ENCODE results near the gene ZNRF3. TPM values are rescaled to one million over a fixed set of nuclear protein-coding genes. Genes with fewer than 3 reads are reported as not detected.

The ZNRF3 gene
- total RNA-seq, 1 donor from 2014 or later: 5.8 TPM

DNA sequence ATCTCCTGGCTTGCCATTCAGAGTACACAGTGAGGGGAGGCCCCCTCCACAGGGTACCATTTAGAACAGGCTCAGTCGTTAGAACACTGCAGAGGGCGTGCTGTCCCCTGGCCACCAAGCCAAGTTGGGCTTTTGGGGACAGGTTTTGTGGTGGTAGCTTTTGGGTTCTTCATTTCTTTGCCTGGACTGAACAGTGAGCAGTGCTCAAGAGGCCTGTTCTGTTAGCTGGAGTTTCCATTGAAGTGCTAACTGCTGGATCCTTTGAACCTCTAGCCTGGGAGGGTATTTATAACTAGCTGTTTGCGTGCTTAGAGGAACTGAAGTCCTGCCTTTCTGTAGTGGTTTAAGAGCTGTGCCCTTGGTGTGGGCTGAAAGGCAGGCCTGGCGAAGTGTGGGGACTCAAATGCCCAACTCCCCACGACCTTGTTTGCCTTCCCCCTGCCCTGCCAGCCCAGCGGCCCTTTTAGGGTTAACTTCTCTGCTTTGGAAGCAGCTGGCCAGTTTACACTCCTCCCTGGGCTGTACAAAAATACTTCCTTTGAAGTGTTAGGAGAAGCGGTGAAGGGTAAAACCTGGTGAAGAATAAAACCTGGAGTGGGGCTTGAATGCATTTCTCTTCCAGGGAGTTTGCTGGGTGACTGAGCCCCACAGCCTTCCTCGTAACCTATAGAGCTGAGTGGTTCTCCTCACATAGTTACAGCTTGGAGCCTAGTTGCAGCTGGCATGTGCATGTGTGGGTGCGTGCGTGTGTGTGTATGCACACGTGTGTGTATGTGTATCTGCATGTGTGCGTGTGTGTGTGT lies 34.6 kb downstream of the ZNRF3 start:
- no peaks in the 10 kb centered on the region for H3K36me3 ChIP-seq (ENCODE audit: insufficient read depth, low read length)
- H2AFZ ChIP-seq (ENCODE audit: low read depth, low read length): no peak overlapping the region
- H3K9ac ChIP-seq (ENCODE audit: low read length): peak overlapping the region; percentile 24
- H3K9me3 Mint-ChIP-seq (ENCODE audit: unreplicated experiment): no peaks in the 10 kb centered on the region
- H3K4me3 ChIP-seq (ENCODE audit: insufficient read depth, low read depth, low read length): no peak overlapping the region
- FAIRE-seq: no peak
- no peak overlapping the region for H3K27ac ChIP-seq (ENCODE audit: low read depth, low read length)
- no peak for TF ChIP-seq CTCF (IDR thresholded peaks at IDR 0.05; ENCODE audit: insufficient read depth, low read depth, low read length)
- no peak for TF ChIP-seq EZH2 (IDR thresholded peaks at IDR 0.05; ENCODE audit: insufficient read depth, low read length)
- H3K4me1 ChIP-seq (ENCODE audit: insufficient read depth, low read length): peaks cover 7% of the 10 kb centered on the region
- DNase-seq (ENCODE audit: low read depth): peak; percentile 66
- H4K20me1 ChIP-seq (ENCODE audit: insufficient read depth, low read length): peaks cover 43% of the 10 kb centered on the region
- H3K36me3 Mint-ChIP-seq (ENCODE audit: low read depth, unreplicated experiment): peaks cover 1% of the 10 kb centered on the region
- no peaks in the 10 kb centered on the region for H3K27me3 Mint-ChIP-seq (ENCODE audit: low read depth, unreplicated experiment)
- peaks cover 28% of the 10 kb centered on the region for H3K79me2 ChIP-seq (ENCODE audit: insufficient read depth, low read length)
- H3K4me1 Mint-ChIP-seq (ENCODE audit: low read depth, unreplicated experiment): peaks cover 16% of the 10 kb centered on the region
- H3K27me3 ChIP-seq (ENCODE audit: insufficient read depth, low read length): no peaks in the 10 kb centered on the region
- H3K4me3 Mint-ChIP-seq (ENCODE audit: unreplicated experiment): no peak overlapping the region
- H3K9me3 ChIP-seq (ENCODE audit: insufficient read depth, low read depth, low read length): no peaks in the 10 kb centered on the region
- peak overlapping the region; percentile 48 for H3K4me2 ChIP-seq (ENCODE audit: low read length)
- H3K27ac Mint-ChIP-seq (ENCODE audit: unreplicated experiment): peak overlapping the region; percentile 34

DNA sequence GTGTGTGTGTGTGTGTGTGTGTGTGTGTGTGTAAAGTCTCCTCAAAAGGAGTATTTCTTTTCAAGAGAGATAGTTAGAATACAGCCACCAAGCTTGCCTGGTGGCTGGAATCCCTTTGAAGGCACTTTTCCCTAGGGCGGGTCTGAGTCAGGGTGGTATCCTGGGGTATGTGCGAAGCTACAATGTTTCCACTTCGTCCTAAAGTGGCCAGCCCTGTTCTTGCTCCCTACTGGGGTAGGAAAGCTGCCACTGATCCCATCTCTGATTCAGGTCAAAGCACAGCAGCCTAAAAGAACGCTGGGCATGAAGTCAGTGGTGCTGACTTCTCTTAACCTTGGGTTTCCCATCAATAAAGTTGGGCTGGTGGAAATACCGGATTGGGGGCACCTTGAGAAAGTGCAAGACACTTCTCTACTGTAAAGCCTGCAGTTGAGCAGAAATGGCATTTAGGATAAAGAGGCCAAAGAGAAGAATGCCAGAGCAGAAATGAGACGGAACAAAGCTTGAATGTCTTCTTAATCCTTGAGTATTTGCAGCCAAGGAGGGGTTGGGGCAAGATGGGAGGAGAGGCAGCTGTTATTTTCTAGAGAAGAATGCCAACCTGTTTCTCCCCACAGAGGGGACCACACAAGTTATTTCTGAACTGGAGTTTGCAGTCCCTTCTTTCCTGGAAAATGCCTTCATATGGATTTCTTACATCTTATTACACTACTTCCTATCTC lies 35.3 kb downstream of the ZNRF3 start:
- H3K36me3 Mint-ChIP-seq (ENCODE audit: low read depth, unreplicated experiment): peaks cover 1% of the 10 kb centered on the region
- no peaks in the 10 kb centered on the region for H3K27me3 Mint-ChIP-seq (ENCODE audit: low read depth, unreplicated experiment)
- no peak overlapping the region for H3K9ac ChIP-seq (ENCODE audit: low read length)
- no peaks in the 10 kb centered on the region for H3K9me3 ChIP-seq (ENCODE audit: insufficient read depth, low read depth, low read length)
- no peak for FAIRE-seq
- H3K27ac Mint-ChIP-seq (ENCODE audit: unreplicated experiment): no peak overlapping the region
- TF ChIP-seq CTCF (IDR thresholded peaks at IDR 0.05; ENCODE audit: insufficient read depth, low read depth, low read length) (no peak), EZH2 (IDR thresholded peaks at IDR 0.05; ENCODE audit: insufficient read depth, low read length) (no peak)
- no peak for DNase-seq (ENCODE audit: low read depth)
- no peak overlapping the region for H3K27ac ChIP-seq (ENCODE audit: low read depth, low read length)
- no peak overlapping the region for H3K4me3 ChIP-seq (ENCODE audit: insufficient read depth, low read depth, low read length)
- H3K36me3 ChIP-seq (ENCODE audit: insufficient read depth, low read length): no peaks in the 10 kb centered on the region
- H4K20me1 ChIP-seq (ENCODE audit: insufficient read depth, low read length): peaks cover 43% of the 10 kb centered on the region
- peaks cover 8% of the 10 kb centered on the region for H3K4me1 ChIP-seq (ENCODE audit: insufficient read depth, low read length)
- no peak overlapping the region for H2AFZ ChIP-seq (ENCODE audit: low read depth, low read length)
- H3K4me1 Mint-ChIP-seq (ENCODE audit: low read depth, unreplicated experiment): peaks cover 16% of the 10 kb centered on the region
- H3K79me2 ChIP-seq (ENCODE audit: insufficient read depth, low read length): peaks cover 29% of the 10 kb centered on the region
- no peaks in the 10 kb centered on the region for H3K9me3 Mint-ChIP-seq (ENCODE audit: unreplicated experiment)
- H3K4me2 ChIP-seq (ENCODE audit: low read length): peak overlapping the region; percentile 48
- H3K4me3 Mint-ChIP-seq (ENCODE audit: unreplicated experiment): no peak overlapping the region
- no peaks in the 10 kb centered on the region for H3K27me3 ChIP-seq (ENCODE audit: insufficient read depth, low read length)
